ENCODE measurements around the gene FHIT.

GRCh38 chr3:60011218-60011617, 1240.0 kb downstream of the FHIT start:
- TF ChIP-seq CTCF (IDR thresholded peaks at IDR 0.05) (no peak), EZH2 (IDR thresholded peaks at IDR 0.05) (no peak)

All from neural progenitor cell (in vitro differentiated cells).